HG03060 (cell line): ENCODE data around the gene CD276.
"Not testable (repeated sequence)": the region's sequence is repeated elsewhere in the genome, so short reads cannot be mapped to it uniquely, and the experiment has no call there.

ENCODE experiments used
- ATAC-seq: cut with Tn5 transposase; IDR thresholded peaks from one replicate; pipeline ENCODE4 v1.9.1; 2021; ENCODE audit warnings: low read depth, moderate number of reproducible peaks; ENCODE audit not compliant: unreplicated experiment

Gene CD276

DNA sequence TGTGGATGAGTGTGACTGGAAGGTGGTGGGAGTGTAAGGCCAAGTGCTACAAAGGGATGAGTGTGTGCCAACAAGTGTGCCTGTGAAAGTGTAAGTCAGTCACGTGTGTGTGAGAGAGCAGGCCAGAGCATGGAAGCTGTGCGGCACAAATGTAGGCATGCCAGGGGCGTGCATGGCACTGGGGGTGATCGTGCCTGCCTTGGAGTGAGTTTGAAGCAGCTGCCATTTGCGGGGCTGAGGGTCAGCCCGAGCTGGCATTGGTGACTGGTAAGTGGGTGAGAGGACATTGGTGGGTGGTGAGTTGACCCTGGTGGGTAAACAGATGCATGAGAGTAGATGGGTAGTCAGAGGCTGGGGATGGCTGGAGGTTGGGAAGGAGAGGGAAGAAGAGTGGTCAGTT is 24.5 kb downstream of the CD276 start:
- ATAC-seq, result no peak

DNA sequence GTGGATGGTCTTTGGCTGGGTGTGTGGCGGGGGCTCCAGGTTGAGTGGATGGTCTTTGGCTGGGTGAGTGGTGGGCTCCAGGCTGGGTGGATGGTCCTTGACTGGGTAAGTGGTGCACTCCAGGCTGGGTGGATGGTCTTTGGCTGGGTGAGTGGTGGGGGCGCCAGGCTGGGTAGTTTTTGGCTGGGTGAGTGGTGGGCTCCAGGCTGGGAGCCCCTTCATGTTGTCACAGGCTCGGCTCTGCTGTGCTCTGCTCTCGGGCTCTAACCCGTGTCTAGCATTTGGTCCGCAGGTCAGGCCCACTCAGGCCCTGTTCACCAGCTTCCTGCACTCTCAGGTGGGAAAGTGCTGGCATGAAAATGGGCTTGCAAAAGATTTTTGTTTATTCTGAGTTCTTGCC is 25.1 kb downstream of the CD276 start:
- no peak for ATAC-seq

- no peak for ATAC-seq
These were observed 25.5 kb downstream of the CD276 start for GRCh38 chr15:73709686-73710085.

- no peak for ATAC-seq
These were observed 26.1 kb downstream of the CD276 start for GRCh38 chr15:73710321-73710720.

GRCh38 chr15:73711526-73711925 is 27.3 kb downstream of the CD276 start:
- ATAC-seq, result no peak

DNA sequence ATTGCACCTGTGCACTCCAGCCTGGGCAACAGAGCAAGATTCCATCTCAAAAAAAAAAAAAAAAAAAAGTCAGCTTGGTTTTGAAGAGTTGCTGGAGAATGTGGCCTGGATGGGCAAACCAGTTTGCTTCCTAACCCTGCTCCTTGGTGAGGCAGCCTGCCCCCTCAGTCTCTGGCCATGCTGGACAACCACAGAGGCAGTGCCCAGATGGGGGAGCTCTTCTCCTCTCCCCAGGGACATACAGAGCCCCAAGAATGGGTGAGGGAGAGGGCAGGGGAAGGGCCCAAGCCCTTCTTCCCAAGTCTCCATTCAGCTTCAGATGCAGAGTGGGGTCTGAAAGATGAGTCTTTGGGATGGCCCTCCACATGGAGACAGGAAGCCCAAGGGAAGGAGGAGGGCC is 27.9 kb downstream of the CD276 start:
- no peak for ATAC-seq

DNA sequence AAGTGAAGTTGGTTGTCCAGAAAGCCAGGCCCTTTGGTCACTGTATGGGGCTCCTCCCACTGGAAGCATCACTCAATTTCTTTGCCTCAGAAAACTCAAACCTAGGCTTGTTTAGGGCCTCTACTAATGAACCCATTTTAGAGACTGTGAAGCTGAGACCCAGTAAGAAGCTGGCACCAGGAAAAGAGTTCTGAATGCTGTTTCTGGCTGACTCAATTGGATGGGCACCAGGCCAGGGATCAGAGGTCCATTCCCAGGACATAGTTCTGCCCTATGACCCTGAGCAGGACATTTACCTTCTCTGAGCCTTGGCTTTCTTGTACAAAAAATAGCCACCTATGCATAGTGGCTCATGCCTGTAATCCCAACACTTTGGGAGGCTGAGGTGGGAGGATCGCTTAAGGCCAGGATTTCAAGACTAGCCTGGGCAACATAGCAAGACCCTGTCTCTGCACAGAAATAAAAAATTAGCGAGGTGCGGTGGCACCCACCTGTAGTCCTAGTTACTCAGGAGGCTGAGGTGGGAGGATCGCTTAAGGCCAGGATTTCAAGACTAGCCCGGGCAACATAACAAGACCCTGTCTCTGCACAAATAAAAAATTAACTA is 30.6 kb downstream of the CD276 start:
- no peak for ATAC-seq

DNA sequence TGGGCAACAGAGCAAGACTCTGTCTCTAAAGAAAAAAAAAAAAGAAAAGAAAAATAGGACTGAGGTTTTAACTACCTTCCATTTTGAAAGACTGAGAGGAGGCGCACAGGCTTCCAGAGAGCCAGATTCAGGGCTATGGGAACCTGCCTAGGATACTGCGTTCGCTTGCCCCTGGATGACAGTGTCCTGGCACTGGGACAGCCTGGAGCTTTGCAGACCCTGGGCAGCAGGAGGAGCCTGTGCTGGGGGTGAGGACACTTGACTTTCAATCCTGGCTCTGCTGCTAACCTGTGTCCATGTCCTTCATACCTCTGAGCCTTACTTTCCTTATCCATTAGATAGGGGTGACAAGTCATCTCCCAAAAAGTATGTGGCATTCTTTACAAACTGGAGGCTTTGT is 31.2 kb downstream of the CD276 start:
- no peak for ATAC-seq

- ATAC-seq, result no peak
These were observed 32.2 kb downstream of the CD276 start for GRCh38 chr15:73716417-73716816.

DNA sequence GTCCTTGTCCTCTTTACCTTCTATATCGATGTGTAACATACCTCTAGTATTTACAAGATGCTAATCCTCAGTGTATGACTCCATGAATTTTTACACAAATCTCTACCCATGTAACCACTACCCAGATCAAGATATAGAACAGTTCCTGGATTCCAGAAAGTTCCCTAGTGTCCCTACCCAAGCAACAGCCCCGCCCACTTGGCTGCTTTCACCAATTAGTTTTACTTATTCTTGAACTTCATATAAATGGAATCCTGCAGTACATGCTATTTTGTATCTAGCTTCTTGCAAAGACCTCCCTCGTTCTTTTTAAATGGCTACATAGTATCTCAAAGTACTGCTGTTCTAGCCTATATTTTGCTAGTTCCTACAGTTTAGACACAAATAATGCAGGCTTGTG is 33.0 kb downstream of the CD276 start:
- no peak for ATAC-seq

GRCh38 chr15:73717802-73718201 is 33.6 kb downstream of the CD276 start:
- no peak for ATAC-seq

- ATAC-seq, result no peak
These were observed 34.5 kb downstream of the CD276 start for GRCh38 chr15:73718694-73719093.

DNA sequence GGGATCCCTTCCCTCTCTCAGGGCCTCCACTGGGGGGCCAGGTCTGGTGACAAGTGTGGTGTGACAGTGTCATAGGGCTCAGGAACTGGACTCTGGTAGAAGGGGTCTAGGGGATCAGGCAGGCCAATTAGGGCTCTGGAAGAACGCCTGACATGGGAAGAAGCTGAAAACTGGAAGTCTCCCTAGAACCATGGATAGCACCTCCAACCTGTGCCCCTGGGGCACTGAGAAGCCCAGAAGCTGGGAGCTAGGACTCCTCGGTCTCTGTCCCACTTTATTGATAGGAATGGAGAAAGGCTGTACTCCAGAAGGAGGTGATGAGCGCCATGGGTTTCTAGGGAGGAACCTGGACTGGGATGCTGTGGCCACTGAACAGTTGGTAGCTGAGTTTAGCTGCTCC is 38.2 kb downstream of the CD276 start:
- ATAC-seq, result no peak

- no peak for ATAC-seq
These were observed 39.0 kb downstream of the CD276 start for GRCh38 chr15:73723191-73723590.

DNA sequence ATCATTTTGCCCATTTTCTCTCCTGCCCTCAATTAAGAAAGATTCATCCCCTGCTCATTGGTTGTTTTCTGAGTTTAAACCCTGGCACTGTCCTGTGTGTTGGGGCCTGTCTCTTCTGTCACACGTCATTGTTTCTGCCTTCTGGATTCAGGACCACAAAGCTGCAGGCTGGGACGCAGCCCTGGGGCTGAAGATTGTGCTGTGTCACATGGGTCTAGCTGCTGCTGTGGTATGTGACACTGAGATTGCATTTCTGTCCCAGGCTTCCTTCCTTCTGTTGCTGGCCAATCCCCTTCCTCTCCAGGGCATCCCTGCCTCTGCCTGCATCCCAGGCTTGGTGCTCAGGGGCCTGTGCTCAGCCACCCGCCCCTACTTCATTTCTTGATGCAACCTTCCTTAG is 40.0 kb downstream of the CD276 start:
- no peak for ATAC-seq

DNA sequence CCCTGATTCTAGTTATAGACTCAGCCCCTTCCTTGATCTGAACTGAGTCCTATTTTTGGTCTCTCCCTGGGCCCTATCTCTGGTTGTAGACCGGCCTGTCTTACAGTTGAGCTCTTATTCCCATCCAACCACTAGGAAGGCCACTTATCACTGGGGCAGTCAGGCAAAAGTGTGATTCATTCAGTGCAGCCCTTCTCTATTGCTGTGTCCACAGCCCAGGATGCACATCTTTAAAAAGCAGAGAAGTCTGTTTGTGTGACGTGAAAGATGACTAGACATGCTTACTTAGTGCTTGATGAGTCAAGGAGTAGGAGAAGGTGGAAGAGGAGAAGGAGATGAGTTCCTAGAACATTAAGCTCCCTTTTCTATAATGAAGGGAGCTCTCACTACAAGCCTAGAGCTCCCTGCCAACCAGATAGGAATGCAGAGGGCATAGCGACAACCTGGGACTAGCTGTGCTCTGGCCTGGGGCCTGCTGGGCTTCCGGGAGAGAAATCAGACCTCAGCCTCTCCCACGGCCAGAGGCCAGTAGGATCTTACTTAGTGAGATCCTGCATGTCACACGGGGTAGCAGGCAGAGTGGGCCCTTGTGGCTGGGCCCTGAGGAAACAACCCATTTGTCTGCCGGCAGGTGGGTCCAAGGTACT is 43.3 kb downstream of the CD276 start:
- ATAC-seq, result no peak

GRCh38 chr15:73732051-73732450 is 47.9 kb downstream of the CD276 start:
- ATAC-seq, result not testable (repeated sequence)

DNA sequence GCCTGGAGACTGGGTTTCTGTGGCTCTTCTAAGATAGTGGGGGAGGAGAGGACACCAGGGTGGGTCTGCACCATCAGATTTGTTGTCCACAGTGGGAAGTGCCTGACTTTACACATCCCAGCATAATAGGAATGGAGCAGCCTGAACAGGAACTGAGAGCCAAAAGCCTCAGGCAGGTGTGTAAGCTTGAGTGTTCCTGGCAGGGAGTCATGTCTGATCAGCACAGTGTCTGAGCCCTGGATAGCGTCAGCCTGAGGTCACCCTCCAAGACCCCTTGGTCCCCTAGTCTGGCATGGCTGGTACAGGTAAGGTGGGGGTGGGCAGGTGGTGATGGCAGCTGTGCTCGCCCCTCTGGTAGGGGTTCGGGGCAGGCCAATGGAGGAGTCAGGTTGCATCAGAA is 48.7 kb downstream of the CD276 start:
- no peak for ATAC-seq

DNA sequence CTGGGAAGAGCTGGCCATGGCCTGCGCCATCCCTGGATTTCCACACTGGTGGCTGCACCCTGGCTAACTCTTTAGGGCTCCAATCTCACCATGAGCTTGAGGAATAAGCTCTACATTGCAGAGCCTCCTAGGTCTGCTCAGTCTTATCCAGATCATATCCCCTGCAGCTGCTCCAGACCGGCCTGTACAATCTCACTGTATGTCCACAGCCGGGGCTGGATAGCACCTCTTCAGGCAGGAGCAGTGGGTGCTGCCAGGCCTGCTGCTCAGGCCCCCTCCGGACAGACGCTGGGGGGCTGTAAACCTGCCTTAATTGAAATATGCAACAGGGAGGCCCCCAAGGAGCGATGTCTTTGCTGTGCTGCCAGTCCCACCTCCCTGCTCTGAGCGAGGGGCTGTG is 53.4 kb downstream of the CD276 start:
- ATAC-seq, result no peak

DNA sequence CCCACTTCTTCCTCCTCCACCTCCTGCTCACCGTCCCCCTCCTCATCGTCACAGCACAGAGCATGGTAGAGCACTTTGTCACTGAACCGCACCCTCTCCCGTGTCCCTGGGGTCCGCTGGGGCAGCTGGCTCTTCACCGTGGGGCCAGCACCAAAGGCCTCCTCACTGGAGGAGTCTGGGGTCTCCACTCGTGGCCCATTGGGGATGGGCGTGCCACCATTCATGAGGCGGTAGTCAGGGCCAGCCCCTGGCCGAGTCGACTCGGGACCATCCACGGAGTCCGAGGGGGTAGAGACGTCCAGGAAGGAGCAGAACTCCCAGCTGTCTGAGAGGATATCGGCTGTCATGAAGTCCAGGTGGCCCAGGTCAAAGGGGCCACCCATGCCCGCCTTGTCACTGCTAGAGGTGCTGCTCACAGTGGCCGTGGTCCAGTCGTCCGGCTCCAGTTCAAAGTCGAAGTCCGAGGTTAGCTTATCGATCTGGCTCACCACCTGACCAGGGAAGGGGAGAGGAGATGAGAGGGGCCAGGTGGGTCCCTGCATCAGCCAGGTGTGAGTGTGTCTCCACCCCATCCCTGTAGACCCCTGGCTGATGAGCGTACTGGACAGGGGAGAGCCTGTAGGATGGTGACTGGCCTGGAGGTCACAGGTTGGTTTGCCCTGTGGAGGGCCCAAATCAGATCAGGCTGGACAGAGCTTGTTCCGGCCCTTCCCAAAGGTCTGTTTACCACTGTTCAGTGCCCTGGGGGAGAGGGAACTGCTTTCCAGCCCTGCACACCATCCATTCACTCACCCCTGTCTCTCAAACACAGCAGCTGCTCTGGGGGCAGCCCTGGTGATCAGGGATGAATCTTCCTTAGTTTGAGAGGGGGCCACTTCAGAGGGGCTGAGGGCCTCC is 56.2 kb downstream of the CD276 start:
- no peak for ATAC-seq

GRCh38 chr15:73741321-73741836 is 57.2 kb downstream of the CD276 start:
- ATAC-seq, result no peak
